Measurements from ENCODE around the gene LTA4H.

- TF ChIP-seq SMC3 (IDR thresholded peaks at IDR 0.05; ENCODE audit: low read depth, low read length) (no peak), NFE2L2 (IDR thresholded peaks at IDR 0.05; ENCODE audit: low read depth, low read length) (no peak), CTCF (conservative IDR thresholded peaks at IDR 0.05; ENCODE audit: low read depth, low read length) (no peak)
Measured at GRCh38 chr12:95994476-95994875, 40.9 kb downstream of the LTA4H start.

Data from IMR-90 (cell line).